CD8-positive, alpha-beta memory T cell (primary cell): ENCODE results near the gene NCBP2. TPM values are rescaled to one million over a fixed set of nuclear protein-coding genes. Genes with fewer than 3 reads are reported as not detected.
A peak's percentile ranks its signal among the peaks of the same experiment; 100 is the strongest.

Experiments
- CTCF ChIA-PET: fragments of 350-600 bp; sonication (Branson Sonifier 250); formaldehyde crosslinking; loops from one replicate; lab custom pipeline; 2021; ENCODE audit warnings: antibody characterized with exemption; lab: Charles Lee
- POLR2A ChIA-PET: fragments of 350-600 bp; sonication (Branson Sonifier 250); formaldehyde crosslinking; loops from one replicate; lab custom pipeline; 2021; ENCODE audit warnings: antibody characterized with exemption; lab: Charles Lee
- DNase-seq, 5 donors: peaks; one replicate each; pipeline versions ENCODE4 v3.0.0 to v3.0.0-alpha.2; 2020 to 2022; ENCODE audit warnings: mixed read lengths in 1 of 5
- H3K27ac ChIP-seq: one replicate; pipeline ENCODE4 v1.7.0; 2013; ENCODE audit warnings: low read depth, mild to moderate bottlenecking, low read length, moderate library complexity
- H3K27me3 ChIP-seq: 2 replicates; pipeline ENCODE4 v1.7.0; 2013; ENCODE audit warnings: low read length, mild to moderate bottlenecking; ENCODE audit not compliant: insufficient read depth, poor library complexity, severe bottlenecking
- H3K36me3 ChIP-seq: 2 replicates; pipeline ENCODE4 v1.7.0; 2013; ENCODE audit warnings: mild to moderate bottlenecking, low read length, moderate library complexity; ENCODE audit not compliant: insufficient read depth
- H3K4me1 ChIP-seq: 2 replicates; pipeline ENCODE4 v1.7.0; 2013; ENCODE audit warnings: mild to moderate bottlenecking, low read length, moderate library complexity; ENCODE audit not compliant: insufficient read depth
- H3K4me3 ChIP-seq: 2 replicates; pipeline ENCODE4 v1.7.0; 2013; ENCODE audit warnings: mild to moderate bottlenecking, low read length
- H3K9me3 ChIP-seq: 2 replicates; pipeline ENCODE4 v1.7.0; 2013; ENCODE audit warnings: mild to moderate bottlenecking, low read length
- H3K27ac Mint-ChIP-seq, 8 donors: one replicate each; pipeline ENCODE4 v1.8.0; 2020 to 2021; ENCODE audit warnings: mixed read lengths in 8 of 8, mild to moderate bottlenecking in 6 of 8, inconsistent platforms in 3 of 8, moderate library complexity in 3 of 8
- H3K27me3 Mint-ChIP-seq, 2 donors: one replicate each; pipeline ENCODE4 v1.8.0; 2020 to 2021; ENCODE audit warnings: mixed read lengths in 2 of 2, mild to moderate bottlenecking in 1 of 2, moderate library complexity in 1 of 2
- H3K36me3 Mint-ChIP-seq, 3 donors: one replicate each; pipeline ENCODE4 v1.8.0; 2020 to 2021; ENCODE audit warnings: mixed read lengths in 3 of 3, inconsistent platforms in 1 of 3, mild to moderate bottlenecking in 1 of 3
- H3K4me1 Mint-ChIP-seq, 3 donors: one replicate each; pipeline ENCODE4 v1.8.0; 2020 to 2021; ENCODE audit warnings: mixed read lengths in 3 of 3, inconsistent platforms in 1 of 3, mild to moderate bottlenecking in 1 of 3
- H3K4me3 Mint-ChIP-seq, 7 donors: one replicate each; pipeline ENCODE4 v1.8.0; 2020 to 2021; ENCODE audit warnings: mixed read lengths in 7 of 7, mild to moderate bottlenecking in 6 of 7, moderate library complexity in 4 of 7, inconsistent platforms in 2 of 7
- H3K9me3 Mint-ChIP-seq, 5 donors: one replicate each; pipeline ENCODE4 v1.8.0; 2020 to 2022; ENCODE audit warnings: mixed read lengths in 5 of 5, mild to moderate bottlenecking in 3 of 5, moderate library complexity in 2 of 5, inconsistent platforms in 1 of 5
- polyA plus RNA-seq: library from polyadenylated mRNA; unstranded; fragments of 300-500 nt; fragmentation: Illumina TruSeq; gene quantifications from one replicate; pipeline ENCODE4 v1.2.3, GENCODE V29; 2021
- total RNA-seq, 2 experiments: library from RNA; stranded (reverse); gene quantifications; one replicate each; pipeline ENCODE4 v1.2.3, GENCODE V29; 2021

Gene NCBP2
- 100 to 1,000 TPM; 127 to 131 TPM for total RNA-seq
- polyA plus RNA-seq, result 70.7 TPM

GRCh38 chr3:196942226-196942914, at the start of gene NCBP2:
Gene NCBP2 (minus strand): TSS chr3:196942528. CDS start chr3:196942503, 25 bp downstream.
- peak; percentile 98 to 99 (median 99) for DNase-seq
- peaks cover 0 to 54% (median 3%) of the 10 kb centered on the region in 3 donors for H3K36me3 Mint-ChIP-seq

GRCh38 chr3:196991581-196992460, 49.5 kb upstream of the NCBP2 start:
- DNase-seq, result peak in 1 of 5 donors; percentile 42
- Histone ChIP-seq H3K4me3 (no peak overlapping the region), H3K9me3 (no peaks in the 10 kb centered on the region), H3K27ac (no peak overlapping the region), H3K27me3 (no peaks in the 10 kb centered on the region), H3K4me1 (no peaks in the 10 kb centered on the region), H3K36me3 (no peaks in the 10 kb centered on the region)
- Mint-ChIP-seq H3K9me3 (peaks cover 0 to 1% (median 0%) of the 10 kb centered on the region in 5 donors), H3K36me3 (no peaks in the 10 kb centered on the region), H3K27me3 (peaks cover 2 to 4% of the 10 kb centered on the region in 2 donors), H3K4me3 (no peak overlapping the region), H3K4me1 (no peaks in the 10 kb centered on the region), H3K27ac (no peak overlapping the region)
- POLR2A ChIA-PET, result no interaction called here
- CTCF ChIA-PET, result no interaction called here

More at GRCh38 chr3:196942226-196942914, at the start of gene NCBP2:
- H3K27ac Mint-ChIP-seq, result peak within 1 kb of the TSS; percentile 93 to 98 (median 98)
- peak within 1 kb of the TSS; percentile 91 to 98 (median 97) for H3K4me3 Mint-ChIP-seq
- Histone ChIP-seq H3K27me3 (no peaks in the 10 kb centered on the region), H3K4me3 (peak within 1 kb of the TSS; percentile 97), H3K27ac (peak within 1 kb of the TSS; percentile 96), H3K4me1 (peaks cover 23% of the 10 kb centered on the region), H3K36me3 (peaks cover 9% of the 10 kb centered on the region), H3K9me3 (no peaks in the 10 kb centered on the region)
- ChIA-PET CTCF (interaction anchor here (0.7 to 4.0 kb wide), 7 partner anchors 9 to 105 kb away, joined by 3 to 22 read pairs (median 4); partner anchors contain the start of gene SENP5), POLR2A (interaction anchor here (0.6 to 2.8 kb wide), 10 partner anchors 13 to 1002 kb away, joined by 3 to 46 read pairs (median 4); partner anchors contain the start of genes FBXO45, PAK2, PIGZ and SENP5)
- H3K9me3 Mint-ChIP-seq, result no peaks in the 10 kb centered on the region
- H3K4me1 Mint-ChIP-seq, result peaks cover 38 to 51% (median 45%) of the 10 kb centered on the region in 3 donors
- peaks cover 0 to 1% of the 10 kb centered on the region in 2 donors for H3K27me3 Mint-ChIP-seq

GRCh38 chr3:196990601-196991007, 48.3 kb upstream of the NCBP2 start:
- Histone ChIP-seq H3K36me3 (no peaks in the 10 kb centered on the region), H3K4me1 (no peaks in the 10 kb centered on the region), H3K27ac (no peak overlapping the region), H3K9me3 (no peaks in the 10 kb centered on the region), H3K4me3 (no peak overlapping the region), H3K27me3 (no peaks in the 10 kb centered on the region)
- ChIA-PET POLR2A (no interaction called here), CTCF (no interaction called here)
- Mint-ChIP-seq H3K4me1 (no peaks in the 10 kb centered on the region), H3K9me3 (peaks cover 0 to 2% (median 0%) of the 10 kb centered on the region in 5 donors), H3K27ac (no peak overlapping the region), H3K27me3 (peaks cover 0 to 10% of the 10 kb centered on the region in 2 donors), H3K4me3 (no peak overlapping the region), H3K36me3 (no peaks in the 10 kb centered on the region)
- DNase-seq, result peak in 1 of 5 donors; percentile 36

- POLR2A ChIA-PET, result no interaction called here
- Mint-ChIP-seq H3K27me3 (peaks cover 3 to 15% of the 10 kb centered on the region in 2 donors), H3K36me3 (no peaks in the 10 kb centered on the region), H3K4me3 (no peak overlapping the region), H3K9me3 (peaks cover 0 to 2% (median 0%) of the 10 kb centered on the region in 5 donors), H3K4me1 (no peaks in the 10 kb centered on the region), H3K27ac (no peak overlapping the region)
- H3K4me1 ChIP-seq, result no peaks in the 10 kb centered on the region
- peak in 1 of 5 donors; percentile 46 for DNase-seq
- no peaks in the 10 kb centered on the region for H3K36me3 ChIP-seq
- H3K27me3 ChIP-seq, result no peaks in the 10 kb centered on the region
- no peaks in the 10 kb centered on the region for H3K9me3 ChIP-seq
- CTCF ChIA-PET, result interaction anchor here (0.9 kb wide), 1 partner anchor 11 kb away, joined by 3 read pairs; no protein-coding TSS in a partner anchor
- H3K4me3 ChIP-seq, result no peak overlapping the region
- no peak overlapping the region for H3K27ac ChIP-seq
Observed at GRCh38 chr3:196989721-196990262, 47.5 kb upstream of the NCBP2 start.

- Histone ChIP-seq H3K4me3 (no peak overlapping the region), H3K36me3 (no peaks in the 10 kb centered on the region), H3K4me1 (no peaks in the 10 kb centered on the region), H3K27me3 (no peaks in the 10 kb centered on the region), H3K27ac (no peak overlapping the region), H3K9me3 (no peaks in the 10 kb centered on the region)
- DNase-seq, result peak in 1 of 5 donors; percentile 33
- ChIA-PET CTCF (no interaction called here), POLR2A (no interaction called here)
- Mint-ChIP-seq H3K9me3 (peaks cover 3 to 6% (median 5%) of the 10 kb centered on the region in 5 donors), H3K36me3 (peaks cover 0 to 3% (median 0%) of the 10 kb centered on the region in 3 donors), H3K4me3 (no peak overlapping the region), H3K27ac (no peak overlapping the region), H3K4me1 (no peaks in the 10 kb centered on the region), H3K27me3 (peaks cover 3 to 22% of the 10 kb centered on the region in 2 donors)
Observed at GRCh38 chr3:196988241-196989029, 46.1 kb upstream of the NCBP2 start.

GRCh38 chr3:196987022-196987421, 44.7 kb upstream of the NCBP2 start:
- POLR2A ChIA-PET, result no interaction called here
- Histone ChIP-seq H3K9me3 (no peaks in the 10 kb centered on the region), H3K36me3 (no peaks in the 10 kb centered on the region), H3K4me1 (no peaks in the 10 kb centered on the region), H3K27me3 (no peaks in the 10 kb centered on the region), H3K27ac (no peak overlapping the region), H3K4me3 (no peak overlapping the region)
- Mint-ChIP-seq H3K27me3 (peaks cover 3 to 26% of the 10 kb centered on the region in 2 donors), H3K9me3 (peaks cover 7 to 10% (median 9%) of the 10 kb centered on the region in 5 donors), H3K4me3 (no peak overlapping the region), H3K36me3 (peaks cover 0 to 7% (median 0%) of the 10 kb centered on the region in 3 donors), H3K27ac (no peak overlapping the region), H3K4me1 (no peaks in the 10 kb centered on the region)
- DNase-seq, result peak in 1 of 5 donors; percentile 3
- CTCF ChIA-PET, result interaction anchor here (0.7 to 1.1 kb wide), 3 partner anchors 11 to 18 kb away, joined by 3 read pairs; no protein-coding TSS in a partner anchor
